ENCODE results near the gene IQGAP2. TPM values are rescaled to one million over a fixed set of nuclear protein-coding genes. Genes with fewer than 3 reads are reported as not detected.
"Not testable (repeated sequence)": the region's sequence is repeated elsewhere in the genome, so short reads cannot be mapped to it uniquely, and the experiment has no call there.

Gene IQGAP2
- polyA plus RNA-seq, 10 donors, result 9.9 to 28.4 (median 14.7) TPM

DNA sequence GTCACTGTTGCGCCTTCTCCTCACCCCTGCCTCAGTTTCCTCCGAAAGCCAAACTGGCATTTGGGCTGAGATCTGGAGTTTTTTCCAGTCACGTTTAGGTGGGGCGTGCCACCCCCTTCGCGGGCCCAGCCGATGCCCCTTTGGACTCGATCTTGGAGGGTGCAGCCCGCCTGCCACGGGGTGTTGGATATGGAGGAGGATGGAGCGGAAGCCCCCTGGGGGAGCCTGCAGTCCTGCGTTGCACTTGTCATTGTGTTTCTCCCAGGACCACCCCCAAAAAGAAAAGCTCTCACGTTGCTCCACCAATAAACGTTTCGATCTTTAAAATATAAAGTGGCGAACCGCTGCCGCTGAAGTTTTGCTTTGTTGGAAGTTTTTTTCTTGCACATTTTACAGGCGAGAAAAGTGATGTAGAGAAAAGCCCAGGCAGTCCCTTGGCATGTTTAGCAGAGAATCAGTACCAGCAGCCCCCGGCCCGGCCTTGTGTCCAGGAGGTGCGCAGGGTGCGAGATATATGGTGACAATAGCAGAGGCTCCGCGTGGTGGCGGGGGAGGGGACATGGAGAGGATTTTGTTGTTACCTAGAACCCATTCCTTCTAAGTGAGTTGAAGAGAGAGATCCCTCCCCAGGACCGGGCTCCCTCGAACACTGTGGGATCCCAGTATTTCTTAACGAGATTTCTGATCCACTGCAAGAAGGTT is 313.5 kb downstream of the IQGAP2 start:
- no peak for DNase-seq

DNA sequence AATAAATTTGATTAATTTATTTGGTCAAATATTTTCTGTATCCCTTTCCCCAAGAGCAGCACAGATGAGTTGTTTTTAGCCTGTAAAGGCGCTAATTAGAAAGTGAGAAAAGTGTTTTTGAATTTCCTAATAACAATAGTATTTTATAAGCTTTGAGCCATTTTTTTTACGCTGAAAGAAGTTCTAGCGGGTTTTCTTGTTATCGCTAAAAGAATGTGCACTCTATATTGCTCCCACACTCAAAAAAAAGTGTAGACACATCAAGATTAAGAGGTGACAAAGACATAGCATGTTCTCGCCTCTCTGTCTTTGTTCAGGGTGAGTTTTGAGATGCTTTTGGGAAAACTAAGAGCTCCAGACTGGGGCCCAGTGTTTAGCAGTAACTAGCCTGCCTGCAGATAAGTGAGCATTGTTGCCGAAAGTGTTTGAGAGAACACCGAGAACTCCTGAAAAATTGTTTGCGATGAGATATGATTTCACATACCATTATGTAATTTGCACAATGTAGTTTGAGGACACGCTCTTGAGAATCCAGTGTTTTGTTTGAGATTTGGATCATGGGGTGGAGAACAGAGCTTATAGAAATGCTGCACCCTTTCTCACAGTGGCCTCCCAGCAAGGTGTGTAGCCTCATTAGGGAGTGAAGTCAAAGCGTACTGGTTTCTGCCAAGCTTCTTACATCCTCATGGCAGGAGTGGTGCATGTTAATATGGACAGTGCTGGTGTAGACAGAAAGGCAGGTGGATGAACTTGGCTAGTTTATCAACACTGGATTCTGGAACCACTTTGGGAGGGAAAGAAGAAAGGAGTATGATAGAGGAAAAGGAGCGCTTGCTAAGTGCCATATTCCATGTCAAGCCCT is 314.4 kb downstream of the IQGAP2 start:
- no peak for DNase-seq

DNA sequence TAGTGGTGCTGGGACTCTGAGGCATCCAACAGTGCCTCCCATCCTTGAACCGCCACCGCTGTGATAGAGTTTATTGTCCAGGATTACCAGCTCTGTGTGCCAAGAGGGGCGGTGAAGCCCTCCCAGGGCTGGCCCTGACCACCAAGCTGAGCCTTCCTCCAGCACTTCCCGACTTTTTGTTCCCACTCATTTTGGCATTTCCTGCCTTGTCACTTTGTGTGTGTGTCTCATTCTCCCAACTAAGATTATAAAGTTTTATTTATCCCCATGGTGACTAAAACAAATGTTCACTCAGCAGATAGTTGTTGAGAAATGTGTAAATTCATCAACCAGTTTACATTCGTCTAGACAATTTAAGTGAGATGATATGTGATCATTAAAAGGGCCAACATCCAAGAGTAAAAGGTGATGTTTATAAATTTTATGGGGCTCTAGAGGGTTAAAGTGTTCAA is 315.3 kb downstream of the IQGAP2 start:
- DNase-seq, result peak in 1 of 3 donors; percentile 12

DNA sequence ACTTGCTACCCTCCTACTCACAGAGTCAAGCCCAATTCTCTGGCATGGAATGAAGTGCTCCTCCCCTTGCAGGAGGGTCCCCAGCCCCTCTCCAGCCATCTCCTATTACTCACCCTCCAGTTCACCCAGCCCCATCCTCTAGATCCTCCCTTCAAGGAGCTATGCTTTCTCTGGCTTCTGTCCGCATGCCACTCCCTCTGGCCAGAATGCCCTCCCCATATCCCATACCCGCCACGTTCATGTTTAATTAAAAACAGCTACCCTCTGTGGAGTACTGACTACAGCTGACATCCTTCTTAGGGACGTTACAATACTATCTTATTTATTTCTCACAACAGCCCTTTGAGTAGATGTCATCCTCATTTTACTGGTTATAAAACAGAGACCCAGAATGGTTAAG is 315.8 kb downstream of the IQGAP2 start:
- DNase-seq, result no peak

DNA sequence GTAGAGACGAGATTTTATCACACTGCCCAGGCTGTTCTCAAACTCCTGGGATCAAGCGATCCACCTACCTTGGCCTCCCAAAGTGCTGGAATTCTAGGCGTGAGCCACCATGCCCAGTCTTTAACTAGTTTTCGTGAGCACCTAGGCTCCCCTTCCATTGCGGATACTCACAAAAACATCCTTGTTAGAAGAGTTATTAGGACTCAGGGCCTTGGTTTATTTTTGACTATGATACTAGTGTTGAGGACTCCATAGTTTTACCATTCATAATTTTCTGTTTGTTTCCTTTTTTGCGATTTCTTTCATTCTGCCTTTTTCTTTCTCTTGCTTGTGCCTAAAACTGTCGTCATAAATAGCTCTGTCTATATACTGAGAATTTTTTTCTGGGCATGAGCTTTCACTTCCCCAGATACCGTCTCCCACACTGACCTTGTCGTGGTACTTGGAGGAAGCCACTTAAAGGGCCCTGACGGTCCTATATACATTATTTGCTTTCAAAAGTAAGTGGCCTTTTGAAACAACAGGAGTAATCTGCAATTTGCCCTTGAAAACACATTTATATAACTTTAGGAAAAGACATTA is 318.0 kb downstream of the IQGAP2 start:
- no peak for DNase-seq

DNA sequence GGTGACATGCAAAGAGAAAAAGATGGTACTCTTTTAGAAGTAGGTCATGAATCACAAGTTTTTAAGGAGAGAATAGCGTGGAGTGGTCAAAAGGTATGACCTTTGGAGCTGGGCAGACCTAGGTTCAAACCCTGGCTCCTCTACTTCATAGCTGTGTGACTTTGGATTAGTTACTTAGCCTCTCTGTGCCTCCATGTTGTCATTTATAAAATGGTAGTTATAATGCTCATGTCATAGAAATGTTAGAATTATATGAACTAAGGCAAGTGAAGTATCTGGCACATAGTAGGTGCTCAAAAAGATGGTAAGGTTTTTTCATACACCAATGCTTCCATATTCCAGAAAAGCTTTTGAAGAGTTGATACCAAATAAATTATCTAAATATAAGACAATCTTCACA is 320.2 kb downstream of the IQGAP2 start:
- DNase-seq, result no peak

DNA sequence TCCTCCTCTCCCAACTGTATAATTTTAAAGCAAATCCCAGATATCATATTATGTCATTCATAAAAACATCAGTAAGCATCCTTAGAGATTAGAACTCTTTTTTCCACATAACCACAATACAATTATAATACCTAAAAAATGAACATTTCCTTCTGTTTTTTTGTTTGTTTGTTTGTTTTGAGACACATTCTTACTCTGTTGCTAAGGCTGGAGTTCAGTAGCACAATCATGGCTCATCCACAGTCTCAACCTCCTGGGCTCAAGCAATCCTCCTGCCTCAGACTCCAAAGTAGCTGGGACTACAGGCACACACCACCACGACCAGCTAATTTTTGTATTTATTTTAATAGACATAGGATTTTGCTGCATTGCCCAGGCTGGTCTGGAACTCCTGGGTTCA is 320.8 kb downstream of the IQGAP2 start:
- DNase-seq, result no peak

DNA sequence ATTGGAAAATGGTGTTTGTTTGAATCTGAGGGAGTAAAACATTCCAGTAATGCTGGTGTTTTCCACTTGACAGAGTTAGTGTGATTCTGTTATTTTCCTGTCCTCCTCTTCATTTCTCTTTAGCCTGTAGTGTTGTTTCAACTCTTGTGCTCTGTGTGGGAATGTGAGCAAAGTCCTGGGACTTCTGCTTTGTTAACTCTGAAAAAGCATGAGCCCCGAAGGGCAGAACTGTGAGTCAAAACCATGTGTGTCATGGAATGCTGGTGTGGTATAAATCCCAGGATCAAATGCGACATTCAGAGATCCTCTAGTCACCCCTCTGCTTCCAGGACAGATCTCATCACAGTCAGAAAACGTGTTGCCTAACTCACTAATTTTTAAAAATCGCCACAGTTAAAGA is 321.8 kb downstream of the IQGAP2 start:
- no peak for DNase-seq

DNA sequence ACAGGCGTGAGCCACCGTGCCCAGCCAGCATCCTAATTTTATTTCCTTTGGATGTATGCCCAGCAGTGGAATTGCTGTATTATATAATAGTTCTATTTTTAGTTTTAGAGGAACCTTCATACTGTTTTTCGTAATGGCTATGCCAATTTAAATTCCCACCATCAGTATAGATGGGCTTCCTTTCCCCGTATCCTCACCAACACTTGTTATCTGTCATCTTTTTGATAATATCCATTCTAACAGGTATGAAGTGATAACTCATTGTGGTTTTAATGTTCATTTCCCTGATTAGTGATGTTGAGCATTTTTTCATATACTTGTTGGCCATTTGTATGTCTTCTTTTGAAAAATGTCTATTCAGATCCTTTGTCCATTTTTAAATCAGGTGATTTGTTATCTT is 325.9 kb downstream of the IQGAP2 start:
- no peak for DNase-seq

DNA sequence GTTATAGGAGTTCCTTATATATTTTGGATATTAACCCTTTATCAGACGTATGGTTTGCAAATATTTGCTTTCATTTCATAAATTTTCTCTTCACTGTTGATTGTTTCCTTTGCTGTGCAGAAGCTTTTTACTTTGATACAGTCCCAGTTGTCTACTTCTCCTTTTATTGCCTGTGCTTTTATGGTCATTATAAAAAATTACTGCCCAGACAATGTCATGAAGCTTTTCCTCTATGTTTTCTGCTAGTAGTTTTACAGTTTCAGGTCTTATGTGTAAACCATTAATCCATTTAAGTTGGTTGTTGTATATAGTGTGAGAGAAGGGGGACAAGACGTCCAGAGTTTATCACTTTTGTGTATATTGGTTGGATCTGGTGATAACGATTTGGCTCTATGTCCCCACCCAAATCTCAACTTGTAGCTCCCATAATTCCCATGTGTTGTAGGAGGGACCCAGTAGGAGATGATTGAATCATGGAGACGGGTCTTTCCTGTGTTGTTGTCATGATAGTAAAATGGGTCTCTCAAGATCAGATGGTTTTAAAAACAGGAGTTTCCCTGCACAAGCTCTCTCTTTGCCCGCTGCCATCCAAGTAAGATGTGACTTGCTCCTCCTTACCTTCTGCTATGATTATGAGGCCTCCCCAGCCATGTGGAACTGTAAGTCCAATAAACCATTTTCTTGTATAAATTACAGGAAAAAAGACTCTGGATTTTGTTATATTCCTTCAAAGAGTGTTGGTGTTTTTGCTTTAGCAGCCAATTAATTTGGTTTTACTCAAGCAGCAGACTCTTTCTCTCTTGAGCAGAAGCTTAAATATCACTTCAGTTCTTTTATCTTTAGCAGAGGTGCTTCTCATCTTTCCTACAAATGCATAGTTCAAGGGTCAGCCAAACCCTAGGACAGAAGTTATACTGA is 326.5 kb downstream of the IQGAP2 start:
- no peak for DNase-seq

DNA sequence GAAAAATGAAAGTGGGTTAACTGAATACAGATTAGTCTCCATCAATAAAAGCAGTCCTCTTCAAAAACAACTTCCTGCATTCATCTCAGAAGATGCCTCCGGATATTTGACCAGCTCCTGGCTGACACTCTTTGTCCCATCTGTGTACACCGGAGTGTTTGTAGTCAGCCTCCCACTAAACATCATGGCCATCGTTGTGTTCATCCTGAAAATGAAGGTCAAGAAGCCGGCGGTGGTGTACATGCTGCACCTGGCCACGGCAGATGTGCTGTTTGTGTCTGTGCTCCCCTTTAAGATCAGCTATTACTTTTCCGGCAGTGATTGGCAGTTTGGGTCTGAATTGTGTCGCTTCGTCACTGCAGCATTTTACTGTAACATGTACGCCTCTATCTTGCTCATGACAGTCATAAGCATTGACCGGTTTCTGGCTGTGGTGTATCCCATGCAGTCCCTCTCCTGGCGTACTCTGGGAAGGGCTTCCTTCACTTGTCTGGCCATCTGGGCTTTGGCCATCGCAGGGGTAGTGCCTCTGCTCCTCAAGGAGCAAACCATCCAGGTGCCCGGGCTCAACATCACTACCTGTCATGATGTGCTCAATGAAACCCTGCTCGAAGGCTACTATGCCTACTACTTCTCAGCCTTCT is 329.4 kb downstream of the IQGAP2 start:
- DNase-seq, result no peak

DNA sequence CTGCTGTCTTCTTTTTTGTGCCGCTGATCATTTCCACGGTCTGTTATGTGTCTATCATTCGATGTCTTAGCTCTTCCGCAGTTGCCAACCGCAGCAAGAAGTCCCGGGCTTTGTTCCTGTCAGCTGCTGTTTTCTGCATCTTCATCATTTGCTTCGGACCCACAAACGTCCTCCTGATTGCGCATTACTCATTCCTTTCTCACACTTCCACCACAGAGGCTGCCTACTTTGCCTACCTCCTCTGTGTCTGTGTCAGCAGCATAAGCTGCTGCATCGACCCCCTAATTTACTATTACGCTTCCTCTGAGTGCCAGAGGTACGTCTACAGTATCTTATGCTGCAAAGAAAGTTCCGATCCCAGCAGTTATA is 329.9 kb downstream of the IQGAP2 start:
- no peak for DNase-seq

DNA sequence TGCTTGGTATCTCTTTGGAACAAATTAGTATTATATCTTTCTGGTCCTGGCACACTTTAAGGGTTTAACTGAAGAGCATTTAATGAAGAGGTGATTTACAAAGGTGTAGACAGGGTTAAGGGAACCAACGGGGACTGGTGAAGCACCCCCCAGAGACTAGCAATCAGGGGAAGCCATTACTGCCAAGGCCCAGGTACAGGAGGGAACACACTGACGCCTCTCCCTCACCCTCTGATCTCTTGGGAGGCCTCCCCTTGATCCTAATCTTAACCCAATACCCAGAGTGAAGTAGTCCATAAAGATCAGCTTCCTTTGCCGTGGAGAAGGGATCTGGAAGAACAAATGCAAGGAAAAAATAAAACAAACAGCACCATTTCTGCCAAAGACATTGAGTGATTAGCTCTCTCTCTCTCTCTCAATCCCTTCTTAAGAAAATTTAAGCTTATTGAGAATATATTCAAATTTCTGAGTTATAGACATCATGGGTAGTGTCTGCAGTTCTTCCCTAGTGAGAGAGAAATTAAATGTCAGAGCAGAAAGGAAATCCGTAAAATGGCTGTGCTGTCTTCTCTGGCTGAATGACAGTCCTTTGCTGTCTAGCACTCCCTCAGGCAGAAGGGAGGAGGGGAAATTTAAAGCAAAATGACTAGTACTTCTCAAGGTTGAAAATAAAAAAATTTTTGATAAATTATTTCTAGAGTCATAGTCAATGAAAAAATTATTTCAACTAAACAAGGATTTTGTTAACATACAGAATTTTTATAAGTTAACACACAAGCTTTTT is 332.9 kb downstream of the IQGAP2 start:
- peak in 1 of 3 donors; percentile 19 for DNase-seq

DNA sequence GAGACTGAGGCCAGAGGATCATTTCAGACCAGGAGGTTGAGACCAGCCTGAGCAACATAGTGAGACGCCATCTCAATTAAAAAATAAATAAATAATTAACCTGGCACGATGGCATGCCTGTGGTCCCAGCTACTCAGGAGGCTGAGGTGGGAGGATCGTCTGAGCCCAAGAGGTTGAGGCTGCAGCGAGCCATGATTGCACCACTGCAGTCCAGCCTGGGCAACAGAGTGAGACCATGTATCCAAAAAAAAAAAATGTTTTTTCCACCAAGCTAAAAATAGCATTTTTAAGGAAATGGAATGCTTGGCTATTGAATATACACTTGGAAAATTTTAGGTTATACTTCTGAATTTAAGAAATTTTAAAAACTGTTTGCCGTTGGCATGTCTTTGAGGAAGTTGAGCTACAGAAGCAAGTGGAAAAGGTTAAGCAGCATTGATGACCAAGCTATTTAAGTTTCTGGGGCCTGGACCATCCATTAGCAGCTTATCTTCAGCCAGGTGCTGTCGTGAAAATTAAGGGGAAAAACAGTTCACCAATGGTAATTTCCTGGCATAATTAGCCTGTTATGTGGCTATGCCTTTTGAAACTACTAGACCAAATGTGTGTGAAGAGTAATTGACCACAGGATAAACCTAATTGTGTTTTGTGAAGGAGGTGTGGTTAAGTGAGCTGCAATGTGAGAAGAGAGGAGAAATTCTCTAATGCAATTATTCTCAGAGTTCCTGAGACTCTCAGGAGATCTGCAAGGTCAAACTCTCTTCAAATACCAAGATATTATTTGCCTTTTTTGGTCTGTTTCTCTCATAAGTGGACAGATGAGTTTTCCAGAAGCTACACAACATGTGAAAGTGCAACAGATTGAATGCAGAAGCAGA is 333.8 kb downstream of the IQGAP2 start:
- peak in 2 of 3 donors; percentile 54 to 71 for DNase-seq

DNA sequence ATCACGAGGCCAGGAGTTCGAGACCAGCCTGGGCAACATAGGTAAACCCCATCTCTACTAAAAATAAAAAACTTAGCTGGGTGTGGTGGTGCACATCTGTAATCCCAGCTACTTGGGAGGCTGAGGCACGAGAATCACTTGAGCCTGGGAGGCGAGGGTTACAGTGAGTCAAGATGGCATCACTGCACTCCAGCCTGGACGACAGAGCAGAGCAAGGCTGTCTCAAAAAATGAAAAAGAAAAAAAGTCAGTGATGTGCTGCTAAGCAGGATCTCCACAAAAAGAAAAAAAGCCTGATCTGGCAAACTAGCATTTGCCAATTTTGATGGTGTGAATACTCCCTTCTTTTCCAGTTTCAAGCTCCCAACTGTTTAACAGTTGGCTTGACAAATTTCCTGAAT is 334.8 kb downstream of the IQGAP2 start:
- peak in 1 of 3 donors; percentile 5 for DNase-seq

DNA sequence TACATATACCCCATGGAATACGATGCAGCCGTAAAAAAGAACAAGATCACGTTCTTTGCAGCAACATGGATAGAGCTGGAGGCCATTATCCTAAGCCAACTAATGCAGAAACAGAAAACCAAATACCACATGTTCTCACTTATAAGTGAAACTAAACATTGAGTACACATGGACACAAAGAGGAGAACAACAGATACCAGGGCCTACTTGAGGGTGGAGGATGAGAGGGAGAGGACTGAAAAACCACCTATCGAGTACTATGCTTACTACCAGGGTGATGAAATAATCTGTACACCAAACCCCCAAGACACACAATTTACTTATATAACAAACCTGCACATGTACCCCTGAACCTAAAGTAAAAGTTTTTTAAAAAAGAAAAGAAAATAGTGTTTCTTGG is 338.4 kb downstream of the IQGAP2 start:
- DNase-seq, result not testable (repeated sequence)

DNA sequence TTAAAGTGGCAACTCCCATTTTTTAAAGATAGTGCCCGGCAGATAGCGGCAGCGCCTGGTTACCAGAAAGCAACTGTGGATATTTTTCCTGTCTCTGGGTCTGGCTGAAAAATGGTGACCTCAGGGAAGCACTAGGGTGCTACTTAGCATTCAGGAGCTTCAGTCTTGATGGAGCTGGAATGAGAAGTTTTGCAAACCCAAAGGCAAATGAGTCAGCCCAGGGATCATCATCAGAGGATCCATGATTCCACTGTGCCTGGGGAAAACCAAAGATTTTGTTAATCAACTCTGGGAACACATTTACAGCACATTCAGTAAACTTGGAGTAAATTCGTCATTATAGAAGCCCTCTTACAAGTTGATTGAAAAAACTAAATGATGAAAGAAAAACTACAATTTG is 339.5 kb downstream of the IQGAP2 start:
- no peak for DNase-seq

DNA sequence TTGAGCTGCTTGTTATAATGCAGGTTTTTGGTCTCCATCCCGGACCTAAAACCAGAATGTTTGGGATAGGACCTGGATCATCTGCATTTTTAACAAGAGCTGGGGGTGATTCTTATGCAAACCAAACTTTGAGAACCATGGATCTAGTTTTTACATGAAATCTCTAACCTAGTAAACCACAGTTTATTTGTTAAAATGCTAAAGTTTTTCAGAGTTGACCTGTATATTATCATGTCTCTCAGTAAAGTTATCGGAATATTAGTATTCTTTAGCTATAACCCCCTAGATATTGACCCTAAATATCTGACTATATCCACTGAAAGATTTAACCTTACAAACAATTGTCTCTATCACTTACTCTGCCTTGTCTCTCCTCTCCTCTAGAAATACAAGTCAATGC is 341.5 kb downstream of the IQGAP2 start:
- no peak for DNase-seq

DNA sequence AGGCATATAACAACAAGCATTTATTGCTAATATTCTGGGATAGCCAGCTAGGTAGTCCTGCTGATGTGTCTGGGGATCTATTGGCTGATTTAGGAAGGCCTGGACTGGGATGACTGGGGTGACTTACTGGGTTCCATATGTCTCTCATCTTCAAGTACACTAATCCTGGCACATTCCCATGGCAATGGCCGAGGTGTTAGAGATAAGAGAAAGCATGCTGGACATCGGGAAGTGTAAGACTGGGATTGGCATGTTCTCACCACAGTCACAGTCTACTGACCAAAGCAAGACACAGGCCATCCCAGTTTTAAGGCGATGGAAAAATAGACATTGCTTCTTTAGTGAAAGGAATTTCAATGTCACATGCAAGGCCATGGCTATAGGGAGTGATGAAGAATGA is 342.6 kb downstream of the IQGAP2 start:
- DNase-seq, result no peak

Measured in muscle of back (tissue), 11 donors.